WTC11 (cell line): Measurements from ENCODE around the gene ITGAE. TPM values are rescaled to one million over a fixed set of nuclear protein-coding genes. Genes with fewer than 3 reads are reported as not detected.

Experiments used
- ATAC-seq: fragments of 200-7000 bp; cut with Tn5 transposase; 2 replicates; pipeline ENCODE4 v1.10.0; 2021; ENCODE audit warnings: mild to moderate bottlenecking, moderate library complexity
- CTCF ChIA-PET: fragments of 300-600 bp; sonication (Branson Sonifier 250); formaldehyde crosslinking; loops from one replicate; lab custom pipeline; 2021; ENCODE audit warnings: antibody characterized with exemption; lab: Charles Lee
- POLR2A ChIA-PET: fragments of 350-600 bp; sonication (Branson Sonifier 250); formaldehyde crosslinking; loops from one replicate; lab custom pipeline; 2021; ENCODE audit warnings: antibody characterized with exemption; lab: Charles Lee
- DNase-seq: peaks from one replicate; pipeline ENCODE4 v3.0.0; 2021; ENCODE audit warnings: low spot score
- H3K27ac Mint-ChIP-seq: 2 replicates; pipeline ENCODE4 v1.8.0; 2021; ENCODE audit warnings: mixed read lengths
- H3K27me3 Mint-ChIP-seq: 2 replicates; pipeline ENCODE4 v1.8.0; 2021; ENCODE audit warnings: low read depth, mild to moderate bottlenecking, moderate library complexity, mixed read lengths
- H3K36me3 Mint-ChIP-seq: 2 replicates; pipeline ENCODE4 v1.8.0; 2021; ENCODE audit warnings: mixed read lengths
- H3K4me1 Mint-ChIP-seq: 2 replicates; pipeline ENCODE4 v1.8.0; 2022; ENCODE audit warnings: mixed read lengths
- H3K4me3 Mint-ChIP-seq: 2 replicates; pipeline ENCODE4 v1.8.0; 2021; ENCODE audit warnings: mild to moderate bottlenecking, moderate library complexity, mixed read lengths
- H3K9me3 Mint-ChIP-seq: 2 replicates; pipeline ENCODE4 v1.8.0; 2021; ENCODE audit warnings: mixed read lengths
- ATF1 ChIP-seq: sonication (generic); formaldehyde crosslinking; IDR thresholded peaks from 2 replicates; pipeline ENCODE4 v1.8.1; 2023; ENCODE audit warnings: mild to moderate bottlenecking, moderate library complexity, missing genetic modification reagents
- CREB1 ChIP-seq: sonication (generic); formaldehyde crosslinking; IDR thresholded peaks from 2 replicates; pipeline ENCODE4 v1.8.0; 2023; ENCODE audit warnings: mild to moderate bottlenecking, missing genetic modification reagents
- ELF4 ChIP-seq: sonication (generic); formaldehyde crosslinking; IDR thresholded peaks from 2 replicates; pipeline ENCODE4 v1.8.1; 2022; ENCODE audit warnings: low read depth, mild to moderate bottlenecking, moderate library complexity, missing genetic modification reagents
- EMX1 ChIP-seq: fragments of 250-450 bp; sonication (Bioruptor Pico); IDR thresholded peaks from 2 replicates; pipeline ENCODE4 v1.8.0; 2021; ENCODE audit warnings: mild to moderate bottlenecking
- FOXJ3 ChIP-seq: sonication (generic); formaldehyde crosslinking; IDR thresholded peaks from 2 replicates; pipeline ENCODE4 v1.9.0; 2021; ENCODE audit warnings: missing genetic modification reagents, mild to moderate bottlenecking, borderline replicate concordance
- GRHL2 ChIP-seq: fragments of 250-450 bp; sonication (Bioruptor Pico); IDR thresholded peaks from 2 replicates; pipeline ENCODE4 v1.8.0; 2022; ENCODE audit warnings: mild to moderate bottlenecking, moderate library complexity; ENCODE audit not compliant: insufficient replicate concordance, severe bottlenecking
- NFYB ChIP-seq: sonication (generic); formaldehyde crosslinking; conservative IDR thresholded peaks from 2 replicates; pipeline ENCODE4 v1.8.0; 2022; ENCODE audit warnings: low read depth, missing genetic modification reagents
- NR3C1 ChIP-seq: sonication (generic); formaldehyde crosslinking; conservative IDR thresholded peaks from 2 replicates; pipeline ENCODE4 v1.8.1; 2023; ENCODE audit warnings: low read depth, mild to moderate bottlenecking, missing genetic modification reagents
- SP1 ChIP-seq: sonication (generic); formaldehyde crosslinking; conservative IDR thresholded peaks from 2 replicates; pipeline ENCODE4 v1.8.1; 2022; ENCODE audit warnings: missing genetic modification reagents
- TEAD1 ChIP-seq: sonication (generic); formaldehyde crosslinking; IDR thresholded peaks from 2 replicates; pipeline ENCODE4 v1.8.0; 2022; ENCODE audit warnings: mild to moderate bottlenecking, missing genetic modification reagents
- TP53 ChIP-seq: sonication (generic); formaldehyde crosslinking; IDR thresholded peaks from 2 replicates; pipeline ENCODE4 v1.8.1; 2023; ENCODE audit warnings: mild to moderate bottlenecking, missing genetic modification reagents
- ZNF121 ChIP-seq: sonication (generic); formaldehyde crosslinking; IDR thresholded peaks from 2 replicates; pipeline ENCODE4 v1.8.0; 2023; ENCODE audit warnings: missing genetic modification reagents
- total RNA-seq: library from RNA; stranded (reverse); gene quantifications from 3 replicates; pipeline ENCODE4 v1.2.3, GENCODE V29; 2021
- TF ChIP-seq, protein P1 (sequence below): fragments of 250-450 bp; sonication (Bioruptor Pico); IDR thresholded peaks from 2 replicates; pipeline ENCODE4 v1.9.0; 2021; ENCODE audit warnings: mild to moderate bottlenecking, borderline replicate concordance
- TF ChIP-seq, protein P2 (sequence below): sonication (generic); formaldehyde crosslinking; IDR thresholded peaks from 2 replicates; pipeline ENCODE4 v1.8.1; 2022; ENCODE audit warnings: missing genetic modification reagents, borderline replicate concordance
- TF ChIP-seq, protein P3 (sequence below): sonication (generic); formaldehyde crosslinking; IDR thresholded peaks from 2 replicates; pipeline ENCODE4 v1.8.0; 2022; ENCODE audit warnings: mild to moderate bottlenecking, missing genetic modification reagents
- TF ChIP-seq, protein P4 (sequence below): fragments of 250-450 bp; sonication (Bioruptor Pico); IDR thresholded peaks from 2 replicates; pipeline ENCODE4 v1.9.0; 2021; ENCODE audit warnings: mild to moderate bottlenecking
- TF ChIP-seq, protein P5 (sequence below): sonication (generic); formaldehyde crosslinking; IDR thresholded peaks from 2 replicates; pipeline ENCODE4 v1.8.1; 2023; ENCODE audit warnings: mild to moderate bottlenecking, missing genetic modification reagents, moderate library complexity
- TF ChIP-seq, protein P6 (sequence below): sonication (generic); formaldehyde crosslinking; conservative IDR thresholded peaks from 2 replicates; pipeline ENCODE4 v1.8.1; 2022; ENCODE audit warnings: mild to moderate bottlenecking, missing genetic modification reagents
- TF ChIP-seq, protein P7 (sequence below): sonication (generic); formaldehyde crosslinking; IDR thresholded peaks from 2 replicates; pipeline ENCODE4 v1.8.0; 2022; ENCODE audit warnings: missing genetic modification reagents

ITGAE gene
- total RNA-seq, 1 experiment from 2014 or later = 19.5 TPM

DNA sequence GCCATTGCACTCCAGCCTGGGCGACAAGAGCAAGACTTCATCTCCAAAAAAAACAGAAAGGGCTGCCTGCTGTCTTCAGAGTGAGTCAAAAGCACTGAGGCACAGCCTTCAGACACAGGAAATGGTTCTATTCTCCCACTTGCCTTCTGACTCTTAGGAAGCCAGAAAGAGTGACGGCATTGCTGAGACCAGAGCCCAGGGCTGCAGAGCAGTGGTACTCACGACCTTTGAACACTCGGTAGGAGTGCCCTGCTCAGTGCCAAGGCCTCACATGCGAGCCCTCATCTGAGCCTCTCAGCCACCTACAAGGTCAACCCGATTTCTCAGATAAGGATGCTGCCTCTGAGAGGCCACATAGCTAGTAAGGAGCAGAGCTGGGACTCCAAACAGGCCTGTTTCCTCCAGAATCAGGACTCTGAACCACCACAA is 3.5 kb upstream of the ITGAE start (continued):
- TF ChIP-seq, protein P1, sequence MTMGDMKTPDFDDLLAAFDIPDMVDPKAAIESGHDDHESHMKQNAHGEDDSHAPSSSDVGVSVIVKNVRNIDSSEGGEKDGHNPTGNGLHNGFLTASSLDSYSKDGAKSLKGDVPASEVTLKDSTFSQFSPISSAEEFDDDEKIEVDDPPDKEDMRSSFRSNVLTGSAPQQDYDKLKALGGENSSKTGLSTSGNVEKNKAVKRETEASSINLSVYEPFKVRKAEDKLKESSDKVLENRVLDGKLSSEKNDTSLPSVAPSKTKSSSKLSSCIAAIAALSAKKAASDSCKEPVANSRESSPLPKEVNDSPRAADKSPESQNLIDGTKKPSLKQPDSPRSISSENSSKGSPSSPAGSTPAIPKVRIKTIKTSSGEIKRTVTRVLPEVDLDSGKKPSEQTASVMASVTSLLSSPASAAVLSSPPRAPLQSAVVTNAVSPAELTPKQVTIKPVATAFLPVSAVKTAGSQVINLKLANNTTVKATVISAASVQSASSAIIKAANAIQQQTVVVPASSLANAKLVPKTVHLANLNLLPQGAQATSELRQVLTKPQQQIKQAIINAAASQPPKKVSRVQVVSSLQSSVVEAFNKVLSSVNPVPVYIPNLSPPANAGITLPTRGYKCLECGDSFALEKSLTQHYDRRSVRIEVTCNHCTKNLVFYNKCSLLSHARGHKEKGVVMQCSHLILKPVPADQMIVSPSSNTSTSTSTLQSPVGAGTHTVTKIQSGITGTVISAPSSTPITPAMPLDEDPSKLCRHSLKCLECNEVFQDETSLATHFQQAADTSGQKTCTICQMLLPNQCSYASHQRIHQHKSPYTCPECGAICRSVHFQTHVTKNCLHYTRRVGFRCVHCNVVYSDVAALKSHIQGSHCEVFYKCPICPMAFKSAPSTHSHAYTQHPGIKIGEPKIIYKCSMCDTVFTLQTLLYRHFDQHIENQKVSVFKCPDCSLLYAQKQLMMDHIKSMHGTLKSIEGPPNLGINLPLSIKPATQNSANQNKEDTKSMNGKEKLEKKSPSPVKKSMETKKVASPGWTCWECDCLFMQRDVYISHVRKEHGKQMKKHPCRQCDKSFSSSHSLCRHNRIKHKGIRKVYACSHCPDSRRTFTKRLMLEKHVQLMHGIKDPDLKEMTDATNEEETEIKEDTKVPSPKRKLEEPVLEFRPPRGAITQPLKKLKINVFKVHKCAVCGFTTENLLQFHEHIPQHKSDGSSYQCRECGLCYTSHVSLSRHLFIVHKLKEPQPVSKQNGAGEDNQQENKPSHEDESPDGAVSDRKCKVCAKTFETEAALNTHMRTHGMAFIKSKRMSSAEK = no peak
- TF ChIP-seq, protein P2, sequence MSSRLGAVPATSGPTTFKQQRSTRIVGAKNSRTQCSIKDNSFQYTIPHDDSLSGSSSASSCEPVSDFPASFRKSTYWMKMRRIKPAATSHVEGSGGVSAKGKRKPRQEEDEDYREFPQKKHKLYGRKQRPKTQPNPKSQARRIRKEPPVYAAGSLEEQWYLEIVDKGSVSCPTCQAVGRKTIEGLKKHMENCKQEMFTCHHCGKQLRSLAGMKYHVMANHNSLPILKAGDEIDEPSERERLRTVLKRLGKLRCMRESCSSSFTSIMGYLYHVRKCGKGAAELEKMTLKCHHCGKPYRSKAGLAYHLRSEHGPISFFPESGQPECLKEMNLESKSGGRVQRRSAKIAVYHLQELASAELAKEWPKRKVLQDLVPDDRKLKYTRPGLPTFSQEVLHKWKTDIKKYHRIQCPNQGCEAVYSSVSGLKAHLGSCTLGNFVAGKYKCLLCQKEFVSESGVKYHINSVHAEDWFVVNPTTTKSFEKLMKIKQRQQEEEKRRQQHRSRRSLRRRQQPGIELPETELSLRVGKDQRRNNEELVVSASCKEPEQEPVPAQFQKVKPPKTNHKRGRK = no peak
- TF ChIP-seq GRHL2 (CRISPR knock-in tag) (no peak), TP53 (CRISPR knock-in tag) (no peak), SP1 (CRISPR knock-in tag) (no peak), NFYB (CRISPR knock-in tag) (no peak), EMX1 (CRISPR knock-in tag) (no peak), TEAD1 (CRISPR knock-in tag) (no peak)
- TF ChIP-seq, protein P3, sequence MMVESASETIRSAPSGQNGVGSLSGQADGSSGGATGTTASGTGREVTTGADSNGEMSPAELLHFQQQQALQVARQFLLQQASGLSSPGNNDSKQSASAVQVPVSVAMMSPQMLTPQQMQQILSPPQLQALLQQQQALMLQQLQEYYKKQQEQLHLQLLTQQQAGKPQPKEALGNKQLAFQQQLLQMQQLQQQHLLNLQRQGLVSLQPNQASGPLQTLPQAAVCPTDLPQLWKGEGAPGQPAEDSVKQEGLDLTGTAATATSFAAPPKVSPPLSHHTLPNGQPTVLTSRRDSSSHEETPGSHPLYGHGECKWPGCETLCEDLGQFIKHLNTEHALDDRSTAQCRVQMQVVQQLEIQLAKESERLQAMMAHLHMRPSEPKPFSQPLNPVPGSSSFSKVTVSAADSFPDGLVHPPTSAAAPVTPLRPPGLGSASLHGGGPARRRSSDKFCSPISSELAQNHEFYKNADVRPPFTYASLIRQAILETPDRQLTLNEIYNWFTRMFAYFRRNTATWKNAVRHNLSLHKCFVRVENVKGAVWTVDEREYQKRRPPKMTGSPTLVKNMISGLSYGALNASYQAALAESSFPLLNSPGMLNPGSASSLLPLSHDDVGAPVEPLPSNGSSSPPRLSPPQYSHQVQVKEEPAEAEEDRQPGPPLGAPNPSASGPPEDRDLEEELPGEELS (CRISPR knock-in tag) = no peak
- TF ChIP-seq, protein P4, sequence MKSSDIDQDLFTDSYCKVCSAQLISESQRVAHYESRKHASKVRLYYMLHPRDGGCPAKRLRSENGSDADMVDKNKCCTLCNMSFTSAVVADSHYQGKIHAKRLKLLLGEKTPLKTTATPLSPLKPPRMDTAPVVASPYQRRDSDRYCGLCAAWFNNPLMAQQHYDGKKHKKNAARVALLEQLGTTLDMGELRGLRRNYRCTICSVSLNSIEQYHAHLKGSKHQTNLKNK (CRISPR knock-in tag) = no peak
- TF ChIP-seq, protein P5, sequence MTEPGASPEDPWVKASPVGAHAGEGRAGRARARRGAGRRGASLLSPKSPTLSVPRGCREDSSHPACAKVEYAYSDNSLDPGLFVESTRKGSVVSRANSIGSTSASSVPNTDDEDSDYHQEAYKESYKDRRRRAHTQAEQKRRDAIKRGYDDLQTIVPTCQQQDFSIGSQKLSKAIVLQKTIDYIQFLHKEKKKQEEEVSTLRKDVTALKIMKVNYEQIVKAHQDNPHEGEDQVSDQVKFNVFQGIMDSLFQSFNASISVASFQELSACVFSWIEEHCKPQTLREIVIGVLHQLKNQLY (CRISPR knock-in tag) = no peak
- TF ChIP-seq, protein P6, sequence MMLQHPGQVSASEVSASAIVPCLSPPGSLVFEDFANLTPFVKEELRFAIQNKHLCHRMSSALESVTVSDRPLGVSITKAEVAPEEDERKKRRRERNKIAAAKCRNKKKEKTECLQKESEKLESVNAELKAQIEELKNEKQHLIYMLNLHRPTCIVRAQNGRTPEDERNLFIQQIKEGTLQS (CRISPR knock-in tag) = no peak
- TF ChIP-seq, all 79 proteins: peak for 0

DNA sequence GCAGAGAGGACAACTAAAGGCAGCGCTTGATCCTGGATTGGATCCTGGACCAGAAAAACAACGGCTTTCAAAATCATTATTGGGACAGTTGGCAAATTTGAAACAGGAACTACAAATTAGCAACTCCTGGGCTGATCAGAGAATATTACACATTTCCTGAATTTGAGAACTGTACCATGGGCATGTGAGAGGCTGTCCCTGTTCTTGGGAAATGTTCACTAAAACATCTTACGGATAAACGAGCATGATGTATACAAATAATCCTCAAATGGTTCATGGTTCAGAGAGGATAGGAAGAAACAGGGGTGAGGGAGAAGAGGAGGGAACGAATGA is 2.3 kb upstream of the ITGAE start:
- H3K36me3 Mint-ChIP-seq = peaks cover 18% of the 10 kb centered on the region
- no peak for ATAC-seq
- ChIA-PET POLR2A (no interaction called here), CTCF (interaction anchor here (1.5 to 3.0 kb wide), 2 partner anchors 8 to 66 kb away, joined by 3 to 20 read pairs; no protein-coding TSS in a partner anchor)
- no peaks in the 10 kb centered on the region for H3K4me1 Mint-ChIP-seq
- DNase-seq = no peak
- no peaks in the 10 kb centered on the region for H3K9me3 Mint-ChIP-seq
- H3K27me3 Mint-ChIP-seq = no peaks in the 10 kb centered on the region; the same call in 1 of the 2 replicates
- no peak overlapping the region for H3K27ac Mint-ChIP-seq
- H3K4me3 Mint-ChIP-seq = no peak overlapping the region
- no peak for TF ChIP-seq NR3C1 (CRISPR knock-in tag)
- no peak for TF ChIP-seq ATF1 (CRISPR knock-in tag)
- TF ChIP-seq ELF4 (CRISPR knock-in tag) = no peak
- TF ChIP-seq ZNF121 (CRISPR knock-in tag) = no peak
- TF ChIP-seq, protein P7, sequence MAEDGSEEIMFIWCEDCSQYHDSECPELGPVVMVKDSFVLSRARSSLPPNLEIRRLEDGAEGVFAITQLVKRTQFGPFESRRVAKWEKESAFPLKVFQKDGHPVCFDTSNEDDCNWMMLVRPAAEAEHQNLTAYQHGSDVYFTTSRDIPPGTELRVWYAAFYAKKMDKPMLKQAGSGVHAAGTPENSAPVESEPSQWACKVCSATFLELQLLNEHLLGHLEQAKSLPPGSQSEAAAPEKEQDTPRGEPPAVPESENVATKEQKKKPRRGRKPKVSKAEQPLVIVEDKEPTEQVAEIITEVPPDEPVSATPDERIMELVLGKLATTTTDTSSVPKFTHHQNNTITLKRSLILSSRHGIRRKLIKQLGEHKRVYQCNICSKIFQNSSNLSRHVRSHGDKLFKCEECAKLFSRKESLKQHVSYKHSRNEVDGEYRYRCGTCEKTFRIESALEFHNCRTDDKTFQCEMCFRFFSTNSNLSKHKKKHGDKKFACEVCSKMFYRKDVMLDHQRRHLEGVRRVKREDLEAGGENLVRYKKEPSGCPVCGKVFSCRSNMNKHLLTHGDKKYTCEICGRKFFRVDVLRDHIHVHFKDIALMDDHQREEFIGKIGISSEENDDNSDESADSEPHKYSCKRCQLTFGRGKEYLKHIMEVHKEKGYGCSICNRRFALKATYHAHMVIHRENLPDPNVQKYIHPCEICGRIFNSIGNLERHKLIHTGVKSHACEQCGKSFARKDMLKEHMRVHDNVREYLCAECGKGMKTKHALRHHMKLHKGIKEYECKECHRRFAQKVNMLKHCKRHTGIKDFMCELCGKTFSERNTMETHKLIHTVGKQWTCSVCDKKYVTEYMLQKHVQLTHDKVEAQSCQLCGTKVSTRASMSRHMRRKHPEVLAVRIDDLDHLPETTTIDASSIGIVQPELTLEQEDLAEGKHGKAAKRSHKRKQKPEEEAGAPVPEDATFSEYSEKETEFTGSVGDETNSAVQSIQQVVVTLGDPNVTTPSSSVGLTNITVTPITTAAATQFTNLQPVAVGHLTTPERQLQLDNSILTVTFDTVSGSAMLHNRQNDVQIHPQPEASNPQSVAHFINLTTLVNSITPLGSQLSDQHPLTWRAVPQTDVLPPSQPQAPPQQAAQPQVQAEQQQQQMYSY (CRISPR knock-in tag) = no peak
- TF ChIP-seq CREB1 (CRISPR knock-in tag) = no peak
- TF ChIP-seq, protein P1 = no peak
- TF ChIP-seq TEAD1 (CRISPR knock-in tag) = no peak
- TF ChIP-seq FOXJ3 (CRISPR knock-in tag) = no peak
